Measurements from ENCODE around the gene ABCA5. TPM values are rescaled to one million over a fixed set of nuclear protein-coding genes. Genes with fewer than 3 reads are reported as not detected.
A peak's percentile ranks its signal among the peaks of the same experiment; 100 is the strongest.

Gene ABCA5
- polyA plus RNA-seq, 1 donor (not counting 4 experiments of a cell fraction or from before 2014, with no cell fraction given), result 11.1 TPM

DNA sequence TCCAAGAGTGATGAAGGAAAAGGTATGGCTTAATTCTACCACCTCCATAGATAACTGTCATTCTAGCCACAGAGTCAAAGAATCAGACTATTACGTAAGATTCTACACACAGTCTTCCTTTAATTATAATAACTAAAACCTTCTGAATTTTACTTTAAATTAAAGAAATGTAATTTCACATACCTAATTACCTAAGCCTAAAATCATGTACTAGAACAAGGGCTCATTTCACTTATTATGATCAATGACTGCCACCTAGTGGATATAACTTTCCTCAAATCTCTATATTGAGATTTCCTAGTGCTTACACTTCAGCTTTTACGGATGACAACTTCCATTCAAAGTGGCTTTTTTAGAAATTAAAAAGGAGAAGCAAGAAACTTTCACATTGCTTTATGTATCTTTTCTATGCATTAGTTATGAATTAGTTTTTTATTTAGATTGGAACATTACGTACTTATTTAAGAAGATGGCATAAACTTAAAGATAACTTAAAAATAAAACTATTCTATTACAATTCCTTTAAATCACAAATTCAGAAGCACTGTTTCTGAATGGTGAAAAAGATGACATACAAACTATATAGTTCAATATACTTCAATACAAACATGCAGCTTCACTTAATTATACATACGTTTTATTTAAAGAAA, 80.1 kb downstream of the ABCA5 start:
- Histone ChIP-seq H3K9me1 (ENCODE audit: control insufficient read depth, extremely low read depth, insufficient read depth, low read length) (no peaks in the 10 kb centered on the region), H3K36me3 (ENCODE audit: control insufficient read depth in 2 of 2, extremely low read depth in 1 of 2, insufficient read depth in 2 of 2, low read length in 2 of 2) (no peaks in the 10 kb centered on the region), H3K27ac (ENCODE audit: control insufficient read depth, insufficient read depth, low read length) (no peak overlapping the region), H3K4me1 (ENCODE audit: control insufficient read depth, extremely low read depth, insufficient read depth, low read length) (peaks cover 7% of the 10 kb centered on the region), H3K27me3 (ENCODE audit: control insufficient read depth, extremely low read depth, insufficient read depth, low read length) (no peaks in the 10 kb centered on the region), H3K4me3 (ENCODE audit: control insufficient read depth in 2 of 3, extremely low read depth in 1 of 3, insufficient read depth in 2 of 3, low read depth in 1 of 3, low read length in 3 of 3) (no peak overlapping the region), H2AFZ (ENCODE audit: control insufficient read depth, low read length) (no peak overlapping the region), H3K4me2 (ENCODE audit: control insufficient read depth, extremely low read depth, insufficient read depth, low read depth, low read length) (no peak overlapping the region), H3K79me2 (ENCODE audit: control insufficient read depth, insufficient read depth, low read length) (no peaks in the 10 kb centered on the region), H4K20me1 (ENCODE audit: control insufficient read depth, extremely low read depth, insufficient read depth, low read length) (no peaks in the 10 kb centered on the region), H3K9me3 (ENCODE audit: control insufficient read depth, low read depth, low read length) (no peaks in the 10 kb centered on the region), H3K9ac (ENCODE audit: control insufficient read depth, extremely low read depth, insufficient read depth, low read length) (no peak overlapping the region)
- TF ChIP-seq, protein P1, sequence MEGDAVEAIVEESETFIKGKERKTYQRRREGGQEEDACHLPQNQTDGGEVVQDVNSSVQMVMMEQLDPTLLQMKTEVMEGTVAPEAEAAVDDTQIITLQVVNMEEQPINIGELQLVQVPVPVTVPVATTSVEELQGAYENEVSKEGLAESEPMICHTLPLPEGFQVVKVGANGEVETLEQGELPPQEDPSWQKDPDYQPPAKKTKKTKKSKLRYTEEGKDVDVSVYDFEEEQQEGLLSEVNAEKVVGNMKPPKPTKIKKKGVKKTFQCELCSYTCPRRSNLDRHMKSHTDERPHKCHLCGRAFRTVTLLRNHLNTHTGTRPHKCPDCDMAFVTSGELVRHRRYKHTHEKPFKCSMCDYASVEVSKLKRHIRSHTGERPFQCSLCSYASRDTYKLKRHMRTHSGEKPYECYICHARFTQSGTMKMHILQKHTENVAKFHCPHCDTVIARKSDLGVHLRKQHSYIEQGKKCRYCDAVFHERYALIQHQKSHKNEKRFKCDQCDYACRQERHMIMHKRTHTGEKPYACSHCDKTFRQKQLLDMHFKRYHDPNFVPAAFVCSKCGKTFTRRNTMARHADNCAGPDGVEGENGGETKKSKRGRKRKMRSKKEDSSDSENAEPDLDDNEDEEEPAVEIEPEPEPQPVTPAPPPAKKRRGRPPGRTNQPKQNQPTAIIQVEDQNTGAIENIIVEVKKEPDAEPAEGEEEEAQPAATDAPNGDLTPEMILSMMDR (optimal IDR thresholded peaks at IDR 0.05 in 1 of 3, IDR thresholded peaks at IDR 0.05 in 1 of 3, conservative IDR thresholded peaks at IDR 0.05 in 1 of 3; ENCODE audit: extremely low read depth in 1 of 3, insufficient read depth in 2 of 3, low read length in 3 of 3), result peak in 1 of 3 experiments; percentile 20
- TF ChIP-seq EZH2 (IDR thresholded peaks at IDR 0.05; ENCODE audit: low read length), result no peak
- DNase-seq (ENCODE audit: low read depth, low spot score) (peak; percentile 5), FAIRE-seq (no peak)
- dilution Hi-C loops (cut with MboI; ENCODE audit: extremely low pct_ligation_motif_present, low sequenced_read_pairs), result no loop called here

DNA sequence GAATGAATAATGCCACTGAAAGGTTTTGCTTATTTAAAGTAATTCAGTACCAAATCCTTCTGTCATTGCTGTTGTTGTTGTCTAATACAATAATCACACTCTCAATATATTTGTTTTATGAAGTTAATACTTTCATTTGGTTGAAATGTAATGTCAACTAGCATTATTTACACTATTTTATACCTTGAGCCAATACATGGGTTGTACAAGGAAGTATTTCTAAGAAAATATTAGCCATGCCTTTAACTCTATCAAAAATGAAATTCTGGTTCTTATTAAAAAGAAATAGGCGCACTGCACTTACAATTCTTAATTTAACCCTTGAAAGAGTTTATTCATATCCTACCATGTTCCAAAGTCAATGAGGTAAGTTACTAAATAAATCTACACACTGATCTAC, 80.7 kb downstream of the ABCA5 start:
- dilution Hi-C loops (cut with MboI; ENCODE audit: extremely low pct_ligation_motif_present, low sequenced_read_pairs), result no loop called here
- Histone ChIP-seq H3K9me3 (ENCODE audit: control insufficient read depth, low read depth, low read length) (no peaks in the 10 kb centered on the region), H3K36me3 (ENCODE audit: control insufficient read depth in 2 of 2, extremely low read depth in 1 of 2, insufficient read depth in 2 of 2, low read length in 2 of 2) (no peaks in the 10 kb centered on the region), H3K9me1 (ENCODE audit: control insufficient read depth, extremely low read depth, insufficient read depth, low read length) (no peaks in the 10 kb centered on the region), H3K4me2 (ENCODE audit: control insufficient read depth, extremely low read depth, insufficient read depth, low read depth, low read length) (no peak overlapping the region), H3K9ac (ENCODE audit: control insufficient read depth, extremely low read depth, insufficient read depth, low read length) (no peak overlapping the region), H4K20me1 (ENCODE audit: control insufficient read depth, extremely low read depth, insufficient read depth, low read length) (no peaks in the 10 kb centered on the region), H3K79me2 (ENCODE audit: control insufficient read depth, insufficient read depth, low read length) (no peaks in the 10 kb centered on the region), H3K27me3 (ENCODE audit: control insufficient read depth, extremely low read depth, insufficient read depth, low read length) (no peaks in the 10 kb centered on the region), H3K4me3 (ENCODE audit: control insufficient read depth in 2 of 3, extremely low read depth in 1 of 3, insufficient read depth in 2 of 3, low read depth in 1 of 3, low read length in 3 of 3) (no peak overlapping the region), H3K4me1 (ENCODE audit: control insufficient read depth, extremely low read depth, insufficient read depth, low read length) (peaks cover 7% of the 10 kb centered on the region), H3K27ac (ENCODE audit: control insufficient read depth, insufficient read depth, low read length) (no peak overlapping the region), H2AFZ (ENCODE audit: control insufficient read depth, low read length) (no peak overlapping the region)
- TF ChIP-seq EZH2 (IDR thresholded peaks at IDR 0.05; ENCODE audit: low read length), result no peak
- DNase-seq (ENCODE audit: low read depth, low spot score), result no peak
- FAIRE-seq, result no peak

- Histone ChIP-seq H4K20me1 (ENCODE audit: control insufficient read depth, extremely low read depth, insufficient read depth, low read length) (no peaks in the 10 kb centered on the region), H3K4me3 (ENCODE audit: control insufficient read depth in 2 of 3, extremely low read depth in 1 of 3, insufficient read depth in 2 of 3, low read depth in 1 of 3, low read length in 3 of 3) (no peak overlapping the region), H3K27ac (ENCODE audit: control insufficient read depth, insufficient read depth, low read length) (no peak overlapping the region), H2AFZ (ENCODE audit: control insufficient read depth, low read length) (no peak overlapping the region), H3K27me3 (ENCODE audit: control insufficient read depth, extremely low read depth, insufficient read depth, low read length) (no peaks in the 10 kb centered on the region), H3K9me1 (ENCODE audit: control insufficient read depth, extremely low read depth, insufficient read depth, low read length) (no peaks in the 10 kb centered on the region), H3K9ac (ENCODE audit: control insufficient read depth, extremely low read depth, insufficient read depth, low read length) (no peak overlapping the region), H3K36me3 (ENCODE audit: control insufficient read depth in 2 of 2, extremely low read depth in 1 of 2, insufficient read depth in 2 of 2, low read length in 2 of 2) (no peaks in the 10 kb centered on the region), H3K79me2 (ENCODE audit: control insufficient read depth, insufficient read depth, low read length) (no peaks in the 10 kb centered on the region), H3K9me3 (ENCODE audit: control insufficient read depth, low read depth, low read length) (no peaks in the 10 kb centered on the region), H3K4me2 (ENCODE audit: control insufficient read depth, extremely low read depth, insufficient read depth, low read depth, low read length) (peak overlapping the region; percentile 16), H3K4me1 (ENCODE audit: control insufficient read depth, extremely low read depth, insufficient read depth, low read length) (peaks cover 7% of the 10 kb centered on the region)
- dilution Hi-C loops (cut with MboI; ENCODE audit: extremely low pct_ligation_motif_present, low sequenced_read_pairs), result no loop called here
- no peak for TF ChIP-seq EZH2 (IDR thresholded peaks at IDR 0.05; ENCODE audit: low read length)
- TF ChIP-seq, protein P1 (optimal IDR thresholded peaks at IDR 0.05 in 1 of 3, IDR thresholded peaks at IDR 0.05 in 1 of 3, conservative IDR thresholded peaks at IDR 0.05 in 1 of 3; ENCODE audit: extremely low read depth in 1 of 3, insufficient read depth in 2 of 3, low read length in 3 of 3), result no peak
- DNase-seq (ENCODE audit: low read depth, low spot score), result no peak
- FAIRE-seq, result no peak
These were observed 81.3 kb downstream of the ABCA5 start for GRCh38 chr17:69245617-69246016.

All from keratinocyte (primary cell).